Mesendoderm (in vitro differentiated cells): ENCODE results near the gene CC2D1A.
"Not testable (repeated sequence)": the region's sequence is repeated elsewhere in the genome, so short reads cannot be mapped to it uniquely, and the experiment has no call there.

ENCODE experiments used
- DNase-seq: peaks from one replicate; pipeline ENCODE4 v3.0.0; 2013
- H2AK5ac ChIP-seq: 2 replicates; pipeline ENCODE4 v1.6.1; 2013; ENCODE audit warnings: low read length, inconsistent platforms
- H2BK120ac ChIP-seq: 2 replicates; pipeline ENCODE4 v1.6.1; 2013; ENCODE audit warnings: low read depth, mild to moderate bottlenecking, low read length, moderate library complexity, mixed read lengths
- H2BK15ac ChIP-seq: replicated peaks from 2 replicates; pipeline ENCODE4 v1.6.1; 2013; ENCODE audit warnings: low read depth, mild to moderate bottlenecking, moderate library complexity
- H2BK5ac ChIP-seq: 2 replicates; pipeline ENCODE4 v1.6.1; 2013; ENCODE audit warnings: low read length, inconsistent platforms
- H3K18ac ChIP-seq: 2 replicates; pipeline ENCODE4 v1.6.1; 2013; ENCODE audit warnings: mild to moderate bottlenecking, low read length, mixed read lengths
- H3K23ac ChIP-seq: one replicate; pipeline ENCODE4 v1.6.1; 2013; ENCODE audit warnings: low read length
- H3K27ac ChIP-seq: 2 replicates; pipeline ENCODE4 v1.5.1; 2013; ENCODE audit warnings: low read depth, mild to moderate bottlenecking, inconsistent platforms, low read length, moderate library complexity
- H3K27me3 ChIP-seq: 2 replicates; pipeline ENCODE4 v1.6.1; 2013; ENCODE audit warnings: low read length, control low read depth, mild to moderate bottlenecking, inconsistent platforms; ENCODE audit not compliant: insufficient read depth, poor library complexity
- H3K36me3 ChIP-seq: 2 replicates; pipeline ENCODE4 v1.6.1; 2013; ENCODE audit warnings: low read length, inconsistent platforms; ENCODE audit not compliant: control insufficient read depth, insufficient read depth
- H3K4ac ChIP-seq: one replicate; pipeline ENCODE4 v1.6.1; 2013; ENCODE audit warnings: low read depth, mild to moderate bottlenecking, low read length, moderate library complexity
- H3K4me1 ChIP-seq: 2 replicates; pipeline ENCODE4 v1.6.1; 2013; ENCODE audit warnings: low read depth, low read length, inconsistent platforms; ENCODE audit not compliant: control insufficient read depth
- H3K4me2 ChIP-seq: 2 replicates; pipeline ENCODE4 v1.6.1; 2013; ENCODE audit warnings: low read length
- H3K4me3 ChIP-seq: 2 replicates; pipeline ENCODE4 v1.5.1; 2013; ENCODE audit warnings: mild to moderate bottlenecking, low read length
- H3K56ac ChIP-seq: one replicate; pipeline ENCODE4 v1.6.1; 2013; ENCODE audit warnings: low read length
- H3K79me1 ChIP-seq: 2 replicates; pipeline ENCODE4 v1.6.1; 2013; ENCODE audit warnings: low read length, inconsistent platforms
- H3K79me2 ChIP-seq: 2 replicates; pipeline ENCODE4 v1.6.1; 2013; ENCODE audit warnings: mild to moderate bottlenecking, low read length; ENCODE audit not compliant: control insufficient read depth, insufficient read depth
- H3K9ac ChIP-seq: 2 replicates; pipeline ENCODE4 v1.6.1; 2013; ENCODE audit warnings: low read length, inconsistent platforms
- H4K5ac ChIP-seq: one replicate; pipeline ENCODE4 v1.6.1; 2013; ENCODE audit warnings: low read length
- H4K8ac ChIP-seq: one replicate; pipeline ENCODE4 v1.6.1; 2013; ENCODE audit warnings: low read depth, mild to moderate bottlenecking, control low read depth, low read length, moderate library complexity
- WGBS: extraction: QIAGEN DNeasy Blood & Tissue Kit; methylation state at CpG from one replicate; pipeline ENCODE4 v1.1.7; 2013; ENCODE audit warnings: low lambda C conversion rate, missing lambda C conversion rate; ENCODE audit not compliant: insufficient coverage; ENCODE audit errors: extremely low coverage; 5-methylcytosine and 5-hydroxymethylcytosine counted together

Gene CC2D1A

DNA sequence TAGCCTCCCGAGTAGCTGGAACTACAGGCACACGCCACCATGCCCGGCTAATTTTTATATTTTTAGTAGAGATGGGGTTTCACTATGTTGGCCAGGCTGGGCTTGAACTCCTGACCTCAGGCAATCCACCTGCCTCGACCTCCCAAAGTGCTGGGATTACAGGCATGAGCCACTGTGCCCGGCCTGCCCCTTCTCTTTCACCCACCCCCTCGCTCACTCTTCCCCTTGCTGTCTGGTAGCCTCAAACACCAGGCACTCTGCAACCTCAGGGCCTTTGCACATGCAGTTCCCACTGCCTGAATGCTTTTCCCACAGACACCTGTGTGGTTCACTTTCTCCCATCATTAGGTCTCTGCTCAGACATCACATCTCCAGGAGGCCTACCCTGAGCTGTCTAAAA is 16.1 kb downstream of the CC2D1A start:
- H3K18ac ChIP-seq, H3K36me3 ChIP-seq, H2AK5ac ChIP-seq, H2BK5ac ChIP-seq, H3K56ac ChIP-seq, H3K23ac ChIP-seq, H3K9ac ChIP-seq, H3K4me2 ChIP-seq, H3K4me3 ChIP-seq, H4K8ac ChIP-seq, H3K79me2 ChIP-seq, H4K5ac ChIP-seq, H2BK15ac ChIP-seq, H3K4me1 ChIP-seq, H3K79me1 ChIP-seq, H2BK120ac ChIP-seq, DNase-seq, H3K27ac ChIP-seq, H3K27me3 ChIP-seq, H3K4ac ChIP-seq: not testable (repeated sequence)
- no CpG with 5 or more reads among the region's 6 CpGs for WGBS

DNA sequence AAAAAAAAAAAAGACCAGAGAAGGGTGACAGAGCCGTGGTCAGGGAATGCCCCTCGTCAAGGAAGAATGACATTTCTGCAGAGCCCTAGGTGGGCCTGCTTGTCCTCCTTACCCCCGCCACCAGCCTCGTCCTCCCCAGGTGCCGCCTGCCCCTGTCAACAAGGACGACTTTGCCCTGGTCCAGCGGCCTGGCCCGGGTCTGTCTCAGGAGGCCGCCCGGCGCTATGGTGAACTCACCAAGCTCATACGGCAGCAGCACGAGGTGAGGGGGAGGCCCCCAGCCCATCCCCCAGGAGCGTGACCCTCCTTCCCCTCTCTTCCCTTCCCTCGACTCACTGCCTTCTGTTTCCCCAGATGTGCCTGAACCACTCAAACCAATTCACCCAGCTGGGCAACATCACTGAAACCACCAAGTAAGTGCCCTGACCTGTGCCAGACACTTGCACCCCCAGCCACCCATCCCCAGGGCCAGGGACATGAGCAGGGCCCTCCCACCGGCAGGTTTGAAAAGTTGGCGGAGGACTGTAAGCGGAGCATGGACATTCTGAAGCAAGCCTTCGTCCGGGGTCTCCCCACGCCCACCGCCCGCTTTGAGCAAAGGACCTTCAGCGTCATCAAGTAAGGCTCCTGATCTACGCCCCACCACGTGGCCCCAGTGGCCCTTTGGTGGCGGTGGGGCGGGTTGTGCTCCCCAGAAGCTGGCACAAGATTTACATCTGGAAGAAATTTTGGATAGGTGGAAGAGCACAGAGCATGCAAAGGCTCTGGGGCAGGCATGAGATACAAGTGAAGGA is 17.4 kb downstream of the CC2D1A start:
- Histone ChIP-seq H3K36me3 (peaks cover 7% of the 10 kb centered on the region), H3K18ac (no peak overlapping the region), H3K4me2 (no peak overlapping the region), H3K4ac (no peak overlapping the region), H3K4me1 (no peaks in the 10 kb centered on the region), H3K9ac (no peak overlapping the region), H4K8ac (no peak overlapping the region), H3K4me3 (no peak overlapping the region), H3K56ac (no peak overlapping the region), H2BK15ac (no peak overlapping the region), H3K27me3 (no peaks in the 10 kb centered on the region), H3K79me2 (no peaks in the 10 kb centered on the region), H3K27ac (no peak overlapping the region), H3K23ac (no peak overlapping the region), H3K79me1 (no peaks in the 10 kb centered on the region), H2BK5ac (no peak overlapping the region), H4K5ac (no peak overlapping the region), H2BK120ac (no peak overlapping the region), H2AK5ac (no peak overlapping the region)
- no peak for DNase-seq
- WGBS = no CpG with 5 or more reads among the region's 28 CpGs

DNA sequence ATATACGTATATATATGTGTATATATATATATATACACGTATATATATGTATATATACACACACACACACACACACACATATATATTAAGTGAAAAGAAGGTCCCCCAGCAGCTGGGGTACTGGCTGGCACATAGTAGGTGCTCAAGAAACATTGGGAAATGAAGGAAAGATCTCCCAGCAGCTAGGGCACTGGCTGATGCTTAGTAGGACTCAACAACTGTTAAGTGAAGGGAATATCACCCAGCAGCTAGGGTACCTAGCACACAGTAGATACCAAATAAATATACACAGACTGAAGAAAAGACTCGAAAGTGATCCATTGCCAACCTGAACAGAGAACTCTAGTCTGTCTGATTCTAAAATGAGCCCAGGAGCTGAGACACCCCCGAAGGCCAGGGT is 20.0 kb downstream of the CC2D1A start:
- H3K4me2 ChIP-seq = no peak overlapping the region
- H3K4me1 ChIP-seq = no peaks in the 10 kb centered on the region
- H3K23ac ChIP-seq = no peak overlapping the region
- no peak overlapping the region for H2AK5ac ChIP-seq
- no peak overlapping the region for H2BK120ac ChIP-seq
- no peak overlapping the region for H2BK15ac ChIP-seq
- no peak overlapping the region for H3K56ac ChIP-seq
- H3K4me3 ChIP-seq = no peak overlapping the region
- H3K4ac ChIP-seq = no peak overlapping the region
- H4K8ac ChIP-seq = no peak overlapping the region
- WGBS = no CpG with 5 or more reads among the region's 4 CpGs
- H3K79me1 ChIP-seq = no peaks in the 10 kb centered on the region
- H3K27ac ChIP-seq = no peak overlapping the region
- no peak overlapping the region for H3K18ac ChIP-seq
- no peak overlapping the region for H3K9ac ChIP-seq
- DNase-seq = no peak
- no peaks in the 10 kb centered on the region for H3K27me3 ChIP-seq
- peaks cover 2% of the 10 kb centered on the region for H3K36me3 ChIP-seq
- H2BK5ac ChIP-seq = no peak overlapping the region
- no peak overlapping the region for H4K5ac ChIP-seq
- no peaks in the 10 kb centered on the region for H3K79me2 ChIP-seq

DNA sequence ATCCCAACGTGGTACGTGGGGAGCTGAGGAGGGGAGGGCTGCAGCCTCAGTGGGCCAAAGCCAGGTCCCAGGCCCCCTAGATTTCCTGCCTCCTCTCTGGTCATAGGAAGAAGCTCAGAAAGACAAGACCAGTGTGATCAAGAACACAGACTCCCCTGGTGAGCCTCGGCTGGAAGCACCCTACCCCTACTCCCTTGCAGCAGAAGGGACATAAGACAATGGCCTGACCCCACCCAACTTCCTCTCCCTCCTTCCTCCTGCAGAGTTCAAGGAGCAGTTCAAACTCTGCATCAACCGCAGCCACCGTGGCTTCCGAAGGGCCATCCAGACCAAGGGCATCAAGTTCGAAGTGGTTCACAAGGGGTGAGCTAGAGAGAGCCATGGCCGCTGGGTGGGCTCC is 20.7 kb downstream of the CC2D1A start:
- no CpG with 5 or more reads among the region's 8 CpGs for WGBS
- Histone ChIP-seq H2AK5ac (no peak overlapping the region), H3K36me3 (peaks cover 2% of the 10 kb centered on the region), H4K8ac (no peak overlapping the region), H4K5ac (no peak overlapping the region), H3K4ac (no peak overlapping the region), H3K79me1 (no peaks in the 10 kb centered on the region), H3K4me3 (no peak overlapping the region), H3K27ac (no peak overlapping the region), H3K23ac (no peak overlapping the region), H3K27me3 (no peaks in the 10 kb centered on the region), H3K79me2 (no peaks in the 10 kb centered on the region), H3K4me1 (no peaks in the 10 kb centered on the region), H2BK120ac (no peak overlapping the region), H2BK5ac (no peak overlapping the region), H2BK15ac (no peak overlapping the region), H3K56ac (no peak overlapping the region), H3K4me2 (no peak overlapping the region), H3K9ac (no peak overlapping the region), H3K18ac (no peak overlapping the region)
- no peak for DNase-seq

DNA sequence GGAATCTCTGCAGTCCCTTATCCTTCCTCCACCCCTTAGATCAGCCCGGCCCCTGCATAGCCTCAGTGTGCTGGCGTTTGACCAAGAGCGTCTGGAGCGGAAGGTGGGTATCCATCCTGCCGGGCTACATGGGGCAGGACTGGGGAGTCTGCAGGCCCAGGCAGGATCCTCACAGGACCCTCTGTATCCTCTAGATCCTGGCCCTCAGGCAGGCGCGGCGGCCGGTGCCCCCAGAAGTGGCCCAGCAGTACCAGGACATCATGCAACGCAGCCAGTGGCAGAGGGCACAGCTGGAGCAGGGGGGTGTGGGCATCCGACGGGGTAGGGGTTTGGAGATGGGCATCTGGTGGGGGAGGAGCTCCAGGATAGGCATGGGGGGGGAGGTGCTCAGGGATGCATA is 23.3 kb downstream of the CC2D1A start:
- H3K4me2 ChIP-seq = no peak overlapping the region
- H2BK5ac ChIP-seq = no peak overlapping the region
- H3K9ac ChIP-seq = no peak overlapping the region
- H4K8ac ChIP-seq = no peak overlapping the region
- no peak overlapping the region for H4K5ac ChIP-seq
- H3K27me3 ChIP-seq = no peaks in the 10 kb centered on the region
- no peak overlapping the region for H2BK120ac ChIP-seq
- H2AK5ac ChIP-seq = no peak overlapping the region
- no peak overlapping the region for H3K23ac ChIP-seq
- H3K4me1 ChIP-seq = no peaks in the 10 kb centered on the region
- no peak overlapping the region for H3K4me3 ChIP-seq
- H3K4ac ChIP-seq = no peak overlapping the region
- H3K79me2 ChIP-seq = no peaks in the 10 kb centered on the region
- DNase-seq = no peak
- no peak overlapping the region for H2BK15ac ChIP-seq
- H3K36me3 ChIP-seq = peaks cover 2% of the 10 kb centered on the region
- H3K79me1 ChIP-seq = no peaks in the 10 kb centered on the region
- H3K18ac ChIP-seq = no peak overlapping the region
- H3K56ac ChIP-seq = no peak overlapping the region
- no peak overlapping the region for H3K27ac ChIP-seq
- no CpG with 5 or more reads among the region's 12 CpGs for WGBS

DNA sequence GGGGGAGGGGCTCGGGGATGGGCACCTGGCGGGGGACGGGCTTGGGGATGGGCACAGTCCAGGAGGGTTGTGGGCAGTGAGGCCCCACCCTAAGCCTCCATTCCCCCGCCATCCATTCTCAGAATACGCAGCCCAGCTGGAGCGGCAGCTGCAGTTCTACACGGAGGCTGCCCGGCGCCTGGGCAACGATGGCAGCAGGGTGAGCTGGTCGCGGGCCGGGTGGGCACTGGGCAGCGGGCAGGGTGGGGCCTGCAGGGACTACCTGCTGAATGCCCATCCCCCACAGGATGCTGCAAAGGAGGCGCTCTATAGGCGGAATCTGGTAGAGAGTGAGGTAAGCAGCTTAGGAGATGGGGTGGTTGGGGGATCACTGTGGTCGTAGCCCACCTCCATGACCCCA is 24.0 kb downstream of the CC2D1A start:
- H3K79me1 ChIP-seq = no peaks in the 10 kb centered on the region
- no peak overlapping the region for H3K56ac ChIP-seq
- no peak overlapping the region for H3K18ac ChIP-seq
- H2BK120ac ChIP-seq = no peak overlapping the region
- no peaks in the 10 kb centered on the region for H3K4me1 ChIP-seq
- no peak overlapping the region for H4K8ac ChIP-seq
- no peak overlapping the region for H3K4me2 ChIP-seq
- no peak overlapping the region for H3K4ac ChIP-seq
- DNase-seq = no peak
- no CpG with 5 or more reads among the region's 17 CpGs for WGBS
- H3K23ac ChIP-seq = no peak overlapping the region
- no peaks in the 10 kb centered on the region for H3K27me3 ChIP-seq
- H3K27ac ChIP-seq = no peak overlapping the region
- H3K79me2 ChIP-seq = no peaks in the 10 kb centered on the region
- no peak overlapping the region for H3K9ac ChIP-seq
- no peak overlapping the region for H4K5ac ChIP-seq
- H3K4me3 ChIP-seq = no peak overlapping the region
- peaks cover 2% of the 10 kb centered on the region for H3K36me3 ChIP-seq
- H2AK5ac ChIP-seq = no peak overlapping the region
- no peak overlapping the region for H2BK15ac ChIP-seq
- no peak overlapping the region for H2BK5ac ChIP-seq
